Stimulated activated CD4-positive, alpha-beta T cell treated with anti-CD3 and anti-CD28 coated beads, Interleukin-1b, Interleukin-23, amount 100 ng/mL, for 24 hours (primary cell): ENCODE measurements around the gene JCAD.
"Not testable (repeated sequence)": the region's sequence is repeated elsewhere in the genome, so short reads cannot be mapped to it uniquely, and the experiment has no call there.

Experiments used
- DNase-seq, 4 experiments: peaks; one replicate each; pipeline ENCODE4 v3.0.0-alpha.2; 2020; ENCODE audit warnings: low read depth in 4 of 4, low spot score in 1 of 4

JCAD gene

GRCh38 chr10:29991382-29991781, 68.0 kb downstream of the JCAD start:
- DNase-seq = no peak

- DNase-seq = no peak
Observed at GRCh38 chr10:29987471-29987870, 71.9 kb downstream of the JCAD start.

DNA sequence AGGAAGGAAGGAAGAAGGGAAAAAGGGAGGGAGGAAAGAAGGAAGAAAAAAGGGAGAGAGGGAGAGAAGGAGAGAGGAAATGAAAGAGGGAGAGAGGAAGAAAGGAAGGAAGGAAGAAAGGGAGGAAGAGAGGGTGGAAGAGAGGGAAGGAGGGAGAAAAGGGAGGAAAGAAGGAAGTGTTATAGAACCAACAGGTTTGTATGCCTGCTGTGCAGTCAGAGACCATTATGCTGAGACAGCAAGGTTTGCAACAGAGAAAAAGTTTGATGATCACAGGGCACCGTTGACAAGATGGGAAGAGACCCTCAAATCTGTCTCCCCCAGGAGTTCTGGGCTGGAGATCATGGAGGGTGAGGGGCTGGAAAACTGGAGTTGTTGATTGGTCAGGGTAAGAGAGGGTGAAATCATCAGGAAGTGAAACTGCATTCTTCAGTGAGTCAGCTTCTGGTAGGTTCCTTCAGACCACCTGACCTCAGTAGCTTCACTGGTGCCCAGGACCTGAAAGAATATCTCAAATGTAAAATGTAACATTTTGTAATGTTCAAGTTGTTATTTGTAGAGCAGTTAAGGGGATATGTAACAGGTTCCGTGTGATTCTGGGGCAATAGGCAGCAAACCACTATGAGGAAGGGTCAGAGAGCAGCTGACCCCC, 76.3 kb downstream of the JCAD start:
- DNase-seq = no peak

DNA sequence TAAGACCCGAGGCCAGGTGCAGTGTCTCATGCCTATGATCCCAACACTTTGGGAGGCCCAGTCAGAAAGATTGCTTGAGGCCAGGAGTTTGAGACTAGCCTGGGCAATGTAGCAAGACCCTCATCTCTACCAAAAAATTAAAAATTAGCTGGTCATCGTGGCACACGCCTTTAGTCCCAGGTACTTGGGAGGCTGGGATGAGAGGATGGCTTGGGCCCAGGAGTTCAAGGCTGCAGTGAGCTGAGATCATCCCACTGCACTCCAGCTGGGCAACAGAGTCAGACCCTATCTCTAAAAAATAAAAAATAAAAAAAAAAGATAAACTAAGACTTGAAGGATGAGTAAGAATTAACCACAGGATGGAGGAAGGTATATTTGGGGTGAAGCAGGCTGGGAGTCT, 77.9 kb downstream of the JCAD start:
- no peak for DNase-seq

DNA sequence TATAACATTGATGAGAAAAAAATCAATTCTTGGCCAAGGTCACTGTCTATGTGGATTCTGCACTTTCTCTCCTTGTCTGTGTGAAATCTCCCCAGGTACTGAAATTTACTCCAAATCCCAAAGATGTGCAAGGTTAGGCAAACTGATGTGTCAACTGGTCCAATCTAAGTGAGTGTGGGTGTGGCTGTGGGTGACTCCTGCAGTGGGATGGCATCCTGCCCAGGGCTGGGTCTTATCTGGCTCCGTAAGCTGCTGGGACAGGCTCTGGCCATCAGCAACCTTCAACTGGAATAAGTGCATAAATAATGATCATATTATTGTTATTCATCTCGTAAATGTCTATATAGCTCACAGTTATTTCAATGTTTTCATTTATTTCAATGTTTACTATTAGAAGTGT, 79.3 kb downstream of the JCAD start:
- DNase-seq = no peak

GRCh38 chr10:29979421-29979779, 80.0 kb downstream of the JCAD start:
- not testable (repeated sequence) for DNase-seq

DNA sequence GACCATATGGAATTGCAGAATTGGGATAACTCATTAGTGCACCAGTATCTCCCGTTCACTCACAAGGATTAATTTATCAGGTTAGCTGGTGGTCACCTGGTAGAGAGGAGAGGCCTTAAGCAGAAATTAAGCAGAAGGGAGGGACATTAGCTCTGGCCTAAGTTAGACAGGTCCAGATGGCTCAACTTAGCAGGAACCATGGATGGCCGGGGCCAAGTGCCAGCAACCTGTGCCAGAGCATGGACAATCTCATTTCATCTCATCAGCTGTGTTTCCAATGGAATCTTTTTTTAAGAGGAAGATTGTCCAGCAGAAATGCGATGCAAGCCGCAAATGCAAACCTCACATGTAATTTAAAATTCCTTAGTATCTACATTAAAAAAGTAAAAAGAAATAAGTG, 82.2 kb downstream of the JCAD start:
- DNase-seq = no peak

DNA sequence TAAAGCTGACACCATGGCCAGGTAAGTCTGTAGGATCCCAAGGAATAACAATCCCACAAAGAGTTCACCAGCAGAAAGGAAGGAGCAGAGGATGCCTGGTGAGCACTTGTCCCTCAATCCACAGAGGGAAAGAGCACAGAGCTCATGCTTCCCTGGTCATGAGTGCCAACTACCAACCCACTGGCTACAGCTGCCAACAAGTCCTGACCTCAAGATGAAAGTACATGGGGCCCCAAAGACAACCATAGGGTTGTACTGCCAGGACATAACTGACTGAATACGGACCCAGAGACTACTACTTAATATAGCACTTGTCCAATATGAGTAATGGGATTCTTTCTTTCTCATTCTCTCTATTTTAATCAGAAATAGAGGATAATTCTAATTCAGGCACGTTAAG, 83.3 kb downstream of the JCAD start:
- no peak for DNase-seq

DNA sequence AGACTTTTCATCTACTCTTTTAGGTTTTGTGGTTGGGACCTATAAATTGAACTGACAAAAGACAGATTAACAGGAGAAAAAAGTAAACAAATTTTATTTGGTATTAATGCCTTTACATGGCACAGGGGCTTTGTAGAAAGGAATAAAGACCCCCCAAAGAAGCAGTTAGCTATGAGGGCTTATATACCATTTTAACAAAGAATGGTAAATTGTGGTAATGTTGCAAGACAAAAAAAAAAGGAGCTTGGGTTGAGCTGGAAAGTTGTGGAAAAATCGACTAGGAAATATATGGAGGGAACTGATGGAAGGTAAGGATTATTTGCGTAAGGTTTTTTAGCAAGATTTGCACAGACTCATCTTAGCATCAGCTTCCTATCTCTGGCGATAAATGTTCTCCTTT, 84.6 kb downstream of the JCAD start:
- DNase-seq = no peak

GRCh38 chr10:29973921-29974320, 85.5 kb downstream of the JCAD start:
- DNase-seq = no peak

- no peak for DNase-seq
Observed at GRCh38 chr10:29970576-29970975, 88.8 kb downstream of the JCAD start.

DNA sequence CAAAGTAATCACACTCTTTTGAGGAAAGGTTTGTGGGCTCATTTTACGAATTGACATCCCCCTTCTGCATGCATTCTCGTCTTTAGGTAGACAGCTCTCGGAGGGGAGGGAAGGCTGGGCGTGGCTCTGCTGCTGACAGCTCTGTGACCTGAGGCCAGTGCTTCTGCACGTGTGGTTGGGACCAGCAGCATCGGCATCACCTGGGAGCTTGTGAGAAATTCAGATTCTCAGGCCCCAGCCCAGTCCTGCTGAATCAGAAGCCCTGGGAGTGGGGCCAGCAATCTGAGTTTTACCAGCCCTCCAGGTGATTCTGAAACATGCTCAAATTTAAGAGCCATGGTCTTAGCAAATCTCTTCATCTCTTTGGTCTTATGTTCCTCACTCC, 89.4 kb downstream of the JCAD start:
- DNase-seq = no peak

GRCh38 chr10:29969255-29970011, 90.0 kb downstream of the JCAD start:
- DNase-seq = no peak

DNA sequence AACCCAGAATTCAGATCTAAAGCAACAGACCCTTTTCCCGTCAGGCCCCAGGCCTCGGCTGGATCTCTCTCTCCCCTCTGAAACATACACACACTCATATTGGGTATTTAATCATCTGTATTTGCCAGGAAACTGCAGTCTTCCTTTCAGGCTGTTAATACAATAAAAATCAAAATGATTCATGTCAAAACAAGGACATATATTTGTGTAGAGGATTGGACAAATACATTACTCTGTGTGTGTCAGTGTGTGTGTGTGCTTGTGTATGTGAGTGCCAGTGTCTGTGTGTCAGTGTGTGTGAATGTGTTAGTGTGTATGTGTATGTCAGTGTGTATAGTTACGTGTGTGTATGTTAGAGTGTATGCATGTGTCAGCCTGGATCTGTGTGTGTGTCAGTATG, 90.8 kb downstream of the JCAD start:
- DNase-seq = no peak

DNA sequence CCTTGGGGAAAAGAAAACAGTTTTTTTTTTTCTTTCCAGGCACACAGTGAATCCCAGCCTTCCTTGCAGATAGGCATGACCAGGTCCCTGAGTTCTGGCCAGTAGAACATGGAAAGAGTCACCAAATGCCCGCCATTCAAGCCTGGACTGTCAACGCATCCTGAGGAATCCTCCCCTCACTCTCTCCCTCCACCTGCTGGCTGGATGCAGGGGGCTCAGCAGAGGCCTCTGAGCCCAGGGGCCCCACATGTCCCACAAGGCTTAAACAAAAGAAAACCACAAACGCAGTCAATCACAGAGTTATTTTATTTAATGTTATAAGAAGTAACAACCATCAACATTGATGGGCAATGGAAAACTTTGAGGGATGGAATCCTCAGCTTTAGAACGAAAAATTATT, 93.1 kb downstream of the JCAD start:
- no peak for DNase-seq
